ENCODE results near the gene TMEM38B. TPM values are rescaled to one million over a fixed set of nuclear protein-coding genes. Genes with fewer than 3 reads are reported as not detected.

TMEM38B gene
- polyA plus RNA-seq, 1 donor from 2014 or later, result 30.9 TPM

DNA sequence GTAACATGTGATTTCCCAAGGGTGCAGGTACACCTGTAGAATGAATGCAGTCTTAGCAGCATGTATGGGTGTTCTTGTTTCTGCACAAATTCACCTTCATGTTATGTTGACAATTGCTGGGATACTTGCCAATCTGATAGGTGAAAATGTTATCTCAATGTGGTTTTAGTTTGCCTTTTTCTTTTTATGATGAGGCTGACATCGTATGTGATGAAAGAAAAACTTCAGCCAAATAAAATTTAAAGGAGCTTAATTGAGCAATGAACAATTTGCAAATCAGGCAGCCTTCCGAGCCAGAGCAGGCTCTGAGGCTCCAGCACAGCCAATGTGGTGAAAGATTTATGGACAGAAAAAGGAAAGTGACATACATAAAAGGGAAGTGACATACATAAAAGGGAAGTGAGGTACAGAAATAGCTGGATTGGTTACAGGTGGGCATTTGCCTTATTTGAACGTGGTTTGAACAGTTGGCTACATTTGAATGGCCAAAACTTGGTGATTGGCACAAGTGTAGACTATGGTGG, 21.6 kb upstream of the TMEM38B start:
- Histone ChIP-seq H3K9me3 (ENCODE audit: low read length) (no peaks in the 10 kb centered on the region), H2AFZ (ENCODE audit: low read depth, low read length) (no peak overlapping the region), H3K4me3 (ENCODE audit: low read length) (no peak overlapping the region), H3K9me2 (ENCODE audit: insufficient read depth, low read length) (no peaks in the 10 kb centered on the region), H4K20me1 (ENCODE audit: insufficient read depth) (no peaks in the 10 kb centered on the region), H3K36me3 (ENCODE audit: insufficient read depth, low read length) (no peaks in the 10 kb centered on the region), H3K9ac (ENCODE audit: low read length) (no peak overlapping the region), H3K79me2 (replicated peaks; ENCODE audit: insufficient read depth, low read length) (no peaks in the 10 kb centered on the region), H3K27me3 (ENCODE audit: insufficient read depth, low read depth, low read length) (peaks cover 57% of the 10 kb centered on the region), H3F3A (ENCODE audit: insufficient read depth, low read length, poor library complexity, severe bottlenecking) (no peaks in the 10 kb centered on the region), H3K4me2 (ENCODE audit: low read length) (no peak overlapping the region), H3K27ac (ENCODE audit: low read length) (no peak overlapping the region)
- TF ChIP-seq EZH2 (IDR thresholded peaks at IDR 0.05; ENCODE audit: borderline replicate concordance, insufficient read depth, low read length, poor library complexity, severe bottlenecking) (no peak), EP300 (conservative IDR thresholded peaks at IDR 0.05; ENCODE audit: poor library complexity, severe bottlenecking) (no peak)

- no peaks in the 10 kb centered on the region for H3K9me3 ChIP-seq (ENCODE audit: low read length)
- no peaks in the 10 kb centered on the region for H3K9me2 ChIP-seq (ENCODE audit: insufficient read depth, low read length)
- no peak overlapping the region for H3K4me2 ChIP-seq (ENCODE audit: low read length)
- H4K20me1 ChIP-seq (ENCODE audit: insufficient read depth), result no peaks in the 10 kb centered on the region
- no peak overlapping the region for H3K4me3 ChIP-seq (ENCODE audit: low read length)
- TF ChIP-seq, protein P1, sequence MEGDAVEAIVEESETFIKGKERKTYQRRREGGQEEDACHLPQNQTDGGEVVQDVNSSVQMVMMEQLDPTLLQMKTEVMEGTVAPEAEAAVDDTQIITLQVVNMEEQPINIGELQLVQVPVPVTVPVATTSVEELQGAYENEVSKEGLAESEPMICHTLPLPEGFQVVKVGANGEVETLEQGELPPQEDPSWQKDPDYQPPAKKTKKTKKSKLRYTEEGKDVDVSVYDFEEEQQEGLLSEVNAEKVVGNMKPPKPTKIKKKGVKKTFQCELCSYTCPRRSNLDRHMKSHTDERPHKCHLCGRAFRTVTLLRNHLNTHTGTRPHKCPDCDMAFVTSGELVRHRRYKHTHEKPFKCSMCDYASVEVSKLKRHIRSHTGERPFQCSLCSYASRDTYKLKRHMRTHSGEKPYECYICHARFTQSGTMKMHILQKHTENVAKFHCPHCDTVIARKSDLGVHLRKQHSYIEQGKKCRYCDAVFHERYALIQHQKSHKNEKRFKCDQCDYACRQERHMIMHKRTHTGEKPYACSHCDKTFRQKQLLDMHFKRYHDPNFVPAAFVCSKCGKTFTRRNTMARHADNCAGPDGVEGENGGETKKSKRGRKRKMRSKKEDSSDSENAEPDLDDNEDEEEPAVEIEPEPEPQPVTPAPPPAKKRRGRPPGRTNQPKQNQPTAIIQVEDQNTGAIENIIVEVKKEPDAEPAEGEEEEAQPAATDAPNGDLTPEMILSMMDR (IDR thresholded peaks at IDR 0.05; ENCODE audit: poor library complexity, severe bottlenecking), result no peak
- TF ChIP-seq RAD21 (conservative IDR thresholded peaks at IDR 0.05) (no peak), EP300 (conservative IDR thresholded peaks at IDR 0.05; ENCODE audit: poor library complexity, severe bottlenecking) (no peak), POLR2AphosphoS5 (IDR thresholded peaks at IDR 0.05) (no peak), REST (IDR thresholded peaks at IDR 0.05; ENCODE audit: borderline replicate concordance) (no peak), SMC3 (conservative IDR thresholded peaks at IDR 0.05; ENCODE audit: poor library complexity) (no peak), TAF1 (IDR thresholded peaks at IDR 0.05; ENCODE audit: low read depth) (no peak), EZH2 (IDR thresholded peaks at IDR 0.05; ENCODE audit: borderline replicate concordance, insufficient read depth, low read length, poor library complexity, severe bottlenecking) (no peak)
- peaks cover 58% of the 10 kb centered on the region for H3K27me3 ChIP-seq (ENCODE audit: insufficient read depth, low read depth, low read length)
- H3K9ac ChIP-seq (ENCODE audit: low read length), result no peak overlapping the region
- H2AFZ ChIP-seq (ENCODE audit: low read depth, low read length), result no peak overlapping the region
- H3K79me2 ChIP-seq (replicated peaks; ENCODE audit: insufficient read depth, low read length), result no peaks in the 10 kb centered on the region
- no peaks in the 10 kb centered on the region for H3K36me3 ChIP-seq (ENCODE audit: insufficient read depth, low read length)
- no peaks in the 10 kb centered on the region for H3F3A ChIP-seq (ENCODE audit: insufficient read depth, low read length, poor library complexity, severe bottlenecking)
- no peak overlapping the region for H3K27ac ChIP-seq (ENCODE audit: low read length)
Measured at GRCh38 chr9:105673850-105674387, 20.4 kb upstream of the TMEM38B start.

All from neural cell (in vitro differentiated cells).